Suppressor macrophage (primary cell): ENCODE results near the gene SPAG17.

Experiments
- DNase-seq, 4 experiments: peaks; one replicate each; pipeline ENCODE4 v3.0.0-alpha.2; 2020 to 2022

Gene SPAG17

DNA sequence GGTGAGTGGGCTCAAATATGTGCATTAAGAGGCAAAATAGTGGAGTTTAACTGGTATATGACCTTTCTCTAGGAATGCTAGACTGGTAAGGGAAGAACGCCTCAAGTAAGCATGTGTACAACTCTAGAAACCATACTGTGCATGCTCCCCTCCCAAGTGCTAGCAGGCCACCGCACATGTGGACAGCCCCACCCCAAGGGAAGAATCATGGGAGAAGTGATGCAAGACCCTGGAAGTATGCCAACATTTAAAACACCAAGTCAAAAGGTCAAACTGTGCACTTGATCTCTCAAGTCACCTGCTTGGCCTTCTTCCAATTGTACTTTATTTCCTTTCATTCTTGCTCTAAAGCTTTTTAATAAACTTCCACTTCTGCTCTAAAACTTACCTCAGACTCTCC is 135.0 kb downstream of the SPAG17 start:
- DNase-seq: peak in 2 of 4 experiments; percentile 8 to 12

DNA sequence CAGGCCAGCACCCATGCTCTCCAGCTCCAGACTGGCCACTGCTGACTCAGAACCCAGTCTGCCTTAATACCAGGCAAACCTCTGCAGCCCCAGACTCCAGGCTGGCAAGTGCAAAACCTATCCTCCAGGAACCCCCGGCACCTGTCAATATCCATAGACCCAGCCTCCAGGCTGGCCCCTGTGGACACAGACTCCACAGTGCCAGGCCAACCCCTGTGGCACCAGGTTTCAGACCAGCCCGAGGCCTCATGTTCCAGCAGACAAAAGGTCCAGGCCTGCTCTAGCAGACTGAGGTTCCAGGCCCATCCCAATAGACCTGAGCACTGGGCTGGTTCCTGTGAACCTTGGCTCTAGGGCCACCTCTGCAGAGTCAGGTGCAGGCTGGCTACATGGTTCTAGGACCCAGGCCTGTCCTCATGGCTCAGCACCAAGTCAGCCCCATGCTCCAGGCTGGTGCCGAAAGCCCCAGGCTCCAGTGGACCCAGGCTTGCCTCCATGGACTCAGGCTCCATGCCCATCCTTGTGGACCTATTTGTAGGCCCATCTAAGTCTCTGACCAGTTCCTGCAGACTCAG is 137.3 kb downstream of the SPAG17 start:
- DNase-seq: no peak

DNA sequence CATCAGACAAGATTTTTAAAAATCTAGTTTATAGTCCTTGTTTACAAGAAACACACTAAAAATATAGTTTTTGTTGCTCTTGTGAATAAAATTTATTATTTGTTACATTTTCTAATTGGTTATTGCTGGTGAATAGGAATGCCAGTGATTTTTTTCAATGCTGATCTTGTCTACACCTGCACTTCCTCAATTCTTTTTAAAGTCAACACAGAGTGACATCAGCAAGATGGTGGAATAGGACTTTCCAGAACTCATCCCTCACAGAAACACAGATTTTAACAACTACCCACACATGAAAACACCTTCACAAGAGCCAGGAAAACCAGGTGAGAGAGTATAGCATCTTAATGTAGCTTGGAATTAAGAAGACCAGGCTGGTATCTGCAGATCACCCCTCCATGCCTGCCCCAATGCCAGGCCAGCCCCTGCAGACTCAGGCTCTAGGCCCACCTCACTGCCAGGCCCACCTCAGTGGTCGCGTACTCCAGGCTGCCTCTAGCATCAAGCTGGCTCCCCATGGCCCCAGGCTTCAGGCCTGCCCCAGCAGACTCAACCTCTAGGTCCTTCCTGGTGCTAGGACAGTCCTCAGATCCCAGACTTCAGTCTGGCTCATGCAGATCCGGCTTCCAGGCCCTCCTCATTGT is 137.9 kb downstream of the SPAG17 start:
- peak in 1 of 4 experiments; percentile 3 for DNase-seq

DNA sequence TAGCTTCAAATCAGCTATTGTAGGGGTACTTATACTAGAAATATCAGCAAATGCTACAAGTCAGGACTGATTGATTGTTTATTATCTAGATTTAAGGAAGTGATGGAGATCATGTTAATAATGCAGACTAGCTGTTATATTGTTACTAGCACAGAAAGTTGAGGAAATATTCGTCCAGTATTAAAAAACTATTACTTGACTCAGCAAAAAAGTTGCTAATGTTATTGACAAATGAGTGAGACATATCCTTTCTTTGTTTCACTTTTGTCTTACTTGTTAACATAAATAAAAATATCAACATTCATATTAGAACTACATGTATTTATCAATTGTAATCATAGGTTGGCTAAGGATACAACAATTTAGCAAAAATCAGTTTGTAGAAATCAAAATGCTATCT is 141.4 kb downstream of the SPAG17 start:
- DNase-seq: no peak

DNA sequence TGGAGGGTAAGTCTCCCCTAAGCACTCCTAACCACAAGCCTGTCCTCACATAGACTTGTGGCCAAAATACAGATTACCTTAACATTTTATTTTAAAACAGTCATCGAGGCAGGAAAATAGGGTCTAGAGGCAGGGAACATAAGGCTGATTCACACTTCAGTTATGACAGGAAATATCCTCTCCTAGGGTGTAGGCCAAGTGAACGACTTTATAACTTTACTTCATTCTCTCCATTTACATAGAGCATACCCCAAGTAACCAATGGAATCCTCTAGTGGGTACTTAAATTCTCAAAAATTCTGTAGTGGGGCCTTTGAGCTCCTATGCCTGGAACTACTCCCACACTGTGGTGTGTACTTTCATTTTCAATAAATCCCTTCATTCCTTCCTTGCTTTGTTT is 142.5 kb downstream of the SPAG17 start:
- no peak for DNase-seq

GRCh38 chr1:118039170-118039569 is 145.9 kb downstream of the SPAG17 start:
- DNase-seq: peak; percentile 35 to 78 (median 54)

DNA sequence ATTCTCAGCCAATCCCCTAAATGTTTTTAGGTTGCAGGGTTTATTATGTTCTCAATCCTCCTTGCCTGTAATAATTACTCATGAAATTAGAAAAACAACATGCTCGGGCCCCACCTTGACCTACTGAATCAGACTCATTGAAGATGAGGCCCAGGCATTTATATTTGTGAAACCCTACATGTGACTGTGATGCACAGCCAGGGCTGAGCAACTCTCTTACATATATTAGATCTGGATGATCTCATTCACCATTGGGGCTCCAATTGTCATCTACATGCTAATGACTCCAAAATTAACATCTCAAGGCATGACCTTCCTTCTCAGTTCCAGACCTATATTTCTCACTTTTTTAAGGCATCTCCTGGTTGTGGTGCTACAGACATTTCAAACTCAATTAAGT is 152.1 kb downstream of the SPAG17 start:
- peak in 2 of 4 experiments; percentile 5 to 36 for DNase-seq

DNA sequence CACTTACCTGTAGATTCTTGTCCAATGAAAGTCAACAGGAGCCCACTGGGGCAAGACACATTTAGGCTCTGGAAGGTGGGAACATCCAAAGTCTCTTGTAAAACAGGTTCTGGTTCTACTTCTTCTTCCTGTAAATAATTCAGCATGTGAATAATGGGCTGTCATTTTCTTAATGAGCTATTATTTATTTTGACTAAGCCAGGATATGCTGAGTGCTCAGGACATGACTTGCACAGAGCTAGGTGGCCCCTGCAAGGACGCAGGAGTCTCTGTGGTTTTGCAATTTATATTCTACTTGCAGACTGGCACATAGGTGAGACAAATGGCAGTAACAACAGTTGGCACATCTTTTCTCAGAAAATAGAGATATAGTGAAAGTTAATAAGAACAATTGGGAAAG is 156.8 kb downstream of the SPAG17 start:
- DNase-seq: no peak

DNA sequence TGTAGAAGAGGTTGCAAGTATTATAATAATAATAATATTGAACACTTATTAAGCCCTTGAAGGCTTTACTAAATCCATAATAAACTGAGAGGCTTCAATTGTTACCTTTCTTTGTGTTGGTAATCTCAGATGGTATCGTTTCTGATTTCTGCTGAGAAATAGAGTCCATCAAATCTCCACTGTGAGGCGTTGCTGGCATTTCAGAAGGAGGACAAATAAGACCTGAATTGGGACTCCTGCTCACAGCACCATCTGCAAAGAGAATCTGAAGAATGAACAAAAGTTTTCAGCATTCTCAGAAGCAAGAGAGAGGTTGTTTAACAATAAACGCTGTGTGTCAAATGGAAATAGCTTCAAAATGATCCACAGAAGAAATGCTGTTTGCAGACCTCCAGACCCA is 161.8 kb downstream of the SPAG17 start:
- DNase-seq: no peak

- DNase-seq: peak; percentile 4 to 26 (median 26)
Measured at GRCh38 chr1:118021668-118022067, 163.4 kb downstream of the SPAG17 start.

DNA sequence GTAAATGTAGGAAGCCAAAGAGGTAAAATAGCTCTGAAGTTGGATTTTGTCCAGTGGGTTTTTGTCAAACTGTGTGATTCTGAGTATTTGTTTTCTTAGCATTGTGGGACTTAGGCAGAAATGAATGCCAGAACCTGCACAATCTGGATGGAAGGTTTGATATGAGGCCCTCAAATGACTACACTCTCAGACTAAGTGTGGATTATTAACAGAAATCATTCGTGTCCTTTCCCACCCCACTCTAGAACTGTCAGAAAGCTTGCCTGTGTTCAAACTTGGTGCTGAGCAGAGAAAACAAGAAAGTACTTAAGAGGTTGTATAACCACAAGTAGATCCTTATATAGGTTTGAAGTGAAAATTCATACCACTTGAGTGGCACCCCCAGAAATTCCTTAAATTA is 167.0 kb downstream of the SPAG17 start:
- no peak for DNase-seq

- DNase-seq: no peak
Measured at GRCh38 chr1:118013938-118014337, 171.1 kb downstream of the SPAG17 start.

DNA sequence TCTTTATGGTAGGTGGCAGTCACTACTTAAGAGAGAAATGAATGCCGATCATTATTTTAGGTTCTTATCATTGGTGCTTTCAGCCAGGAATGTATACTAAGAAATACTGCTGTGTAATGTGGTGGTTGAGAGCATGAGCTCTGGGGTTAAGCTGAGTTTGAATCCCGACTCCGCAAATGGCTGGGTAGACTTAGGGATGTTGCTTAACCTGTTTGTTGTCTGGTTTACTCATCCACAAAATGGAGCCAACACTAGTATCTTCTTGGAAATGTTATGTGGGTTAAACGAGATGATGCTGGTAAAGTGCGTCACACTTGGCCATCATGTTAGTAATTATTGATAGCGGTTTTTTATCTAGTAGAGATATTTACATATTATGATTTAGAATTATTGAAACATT is 171.7 kb downstream of the SPAG17 start:
- no peak for DNase-seq

DNA sequence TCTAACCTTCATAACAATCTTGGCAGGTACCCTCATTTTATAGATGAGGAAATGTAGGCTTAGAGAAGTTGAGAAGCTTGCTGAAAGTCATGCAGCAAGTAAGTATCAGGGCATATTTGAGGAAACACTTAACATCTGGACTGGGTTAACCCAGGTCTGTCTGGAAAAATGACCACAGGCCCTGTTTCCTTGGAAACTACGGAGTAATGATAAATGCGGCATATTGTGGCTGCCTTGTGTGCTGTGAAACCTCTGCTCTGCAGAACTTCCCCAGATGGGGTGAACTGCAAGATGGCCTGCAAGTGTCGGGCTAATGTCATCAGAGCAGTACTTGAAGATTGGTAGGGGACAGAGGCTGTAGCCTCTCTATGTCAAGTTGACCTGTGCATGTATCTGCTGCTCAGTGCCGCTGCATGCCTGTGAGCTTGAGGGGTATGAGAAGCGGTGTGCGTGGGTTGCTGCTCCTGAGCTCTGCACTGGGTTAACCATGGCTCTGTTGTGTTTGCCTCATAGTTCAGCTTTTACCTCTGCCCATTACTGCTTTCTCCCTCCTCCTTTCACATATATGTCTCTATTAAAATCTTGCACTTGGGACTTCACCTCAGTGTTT is 172.4 kb downstream of the SPAG17 start:
- no peak for DNase-seq

DNA sequence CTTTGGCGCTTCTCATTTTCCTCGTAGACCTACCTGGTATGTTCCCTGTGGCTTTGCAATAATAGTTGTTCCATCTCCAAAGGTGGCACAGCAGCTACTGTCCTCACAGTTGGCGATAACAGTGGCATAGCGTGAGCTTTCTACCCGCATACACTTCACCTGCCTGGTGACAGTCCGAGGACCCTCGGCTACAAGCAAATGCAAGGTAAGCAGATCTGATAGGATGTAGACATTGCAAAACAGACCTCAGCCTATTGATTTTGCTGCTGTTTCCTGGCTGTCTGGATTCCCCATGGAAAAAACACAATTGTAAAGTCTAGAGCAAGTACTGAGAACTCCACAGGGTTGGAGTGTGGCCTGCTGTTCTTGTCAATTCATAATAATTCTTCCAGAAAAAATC is 177.0 kb downstream of the SPAG17 start:
- DNase-seq: no peak

DNA sequence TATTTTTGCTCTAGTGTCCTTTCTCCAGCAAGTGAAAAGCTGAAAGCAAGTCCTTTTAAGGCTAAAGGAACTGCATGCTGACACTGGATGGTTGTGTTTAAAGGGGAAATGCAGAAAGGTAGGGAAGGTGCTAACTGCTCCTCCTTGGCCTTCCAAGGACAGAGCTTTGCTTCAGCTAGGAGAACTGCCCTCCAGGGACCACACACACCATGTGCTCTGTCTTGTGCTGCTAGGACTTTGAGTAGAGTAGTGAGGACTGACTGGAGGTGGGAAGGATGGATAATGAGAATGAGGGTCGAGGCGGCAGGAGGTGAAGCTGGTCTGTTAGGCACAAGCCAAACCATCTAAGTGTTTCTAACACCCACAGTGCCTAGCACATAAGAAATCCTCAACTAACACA is 177.6 kb downstream of the SPAG17 start:
- DNase-seq: no peak

DNA sequence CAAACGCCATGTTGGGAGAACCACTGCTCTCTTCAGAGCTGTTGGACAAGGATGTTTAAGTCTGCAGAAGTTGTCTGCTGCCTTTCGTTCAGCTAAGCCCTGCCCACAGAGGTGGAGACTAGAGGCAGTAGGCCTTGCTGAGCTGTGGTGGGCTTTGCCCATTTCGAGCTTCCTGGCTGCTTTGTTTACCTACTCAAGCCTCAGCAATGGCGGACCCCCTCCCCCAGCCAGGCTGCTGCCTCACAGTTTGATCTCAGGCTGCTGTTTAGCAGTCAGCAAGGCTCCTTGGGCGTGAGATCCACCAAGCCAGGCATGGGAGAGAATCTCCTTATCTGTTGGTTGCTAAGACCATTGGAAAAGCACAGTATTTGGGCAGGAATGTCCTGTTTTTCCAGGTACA is 180.7 kb downstream of the SPAG17 start:
- no peak for DNase-seq

GRCh38 chr1:117985973-117986372 is 199.1 kb downstream of the SPAG17 start:
- DNase-seq: no peak

DNA sequence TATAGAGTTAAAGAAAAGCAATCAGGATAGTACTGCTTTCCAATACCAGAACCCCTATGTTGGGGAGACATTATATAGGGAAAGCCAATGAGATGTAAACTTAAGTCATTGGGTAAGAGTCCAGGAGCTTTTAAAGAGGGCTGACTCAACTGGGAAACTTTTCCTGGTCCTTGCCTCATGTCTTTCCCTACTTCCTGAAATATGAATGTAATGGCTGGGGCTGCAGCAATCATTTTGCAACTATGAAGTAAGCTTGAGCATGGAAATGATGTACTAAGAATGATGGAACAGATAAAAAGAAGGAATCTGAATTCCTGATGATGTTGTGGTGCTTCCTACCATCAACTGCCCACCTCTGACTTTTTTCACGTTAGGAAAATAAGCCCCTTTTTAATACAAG is 199.8 kb downstream of the SPAG17 start:
- DNase-seq: no peak

DNA sequence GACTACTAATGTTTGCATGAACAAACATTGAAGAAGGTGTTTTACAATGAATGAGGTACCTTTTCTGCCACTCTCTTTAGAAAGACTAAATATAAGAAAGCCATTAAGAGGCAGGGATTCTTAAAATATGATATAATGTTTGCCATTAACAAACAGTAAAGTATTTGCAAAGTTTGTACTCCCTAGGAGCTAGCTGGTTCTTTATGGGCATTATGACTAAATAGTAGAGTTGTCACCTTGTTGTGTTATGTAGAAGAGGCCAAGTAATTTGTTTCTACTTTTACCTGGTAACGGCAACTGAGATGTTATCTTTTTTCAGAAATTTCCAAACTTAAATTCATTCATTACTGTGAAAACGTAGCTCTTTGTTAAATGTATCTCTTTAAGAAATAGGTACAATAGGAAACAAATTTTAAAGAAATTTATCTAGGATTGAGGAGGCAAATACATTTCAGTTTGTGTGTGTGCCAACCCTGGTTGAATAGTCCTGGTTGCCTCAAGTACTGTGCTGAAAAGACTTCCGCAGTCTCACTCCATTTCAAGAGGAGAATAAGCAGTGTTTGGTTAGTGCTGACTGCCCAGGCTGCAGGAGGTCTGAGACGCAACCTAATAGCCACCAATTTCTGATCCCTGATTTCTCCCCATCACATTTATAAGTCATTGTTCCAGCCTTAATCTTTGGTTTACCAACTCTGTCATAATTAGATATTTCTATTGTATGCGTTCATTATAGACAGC is 203.4 kb downstream of the SPAG17 start:
- DNase-seq: no peak

- no peak for DNase-seq
Measured at GRCh38 chr1:117976381-117976780, 208.6 kb downstream of the SPAG17 start.

DNA sequence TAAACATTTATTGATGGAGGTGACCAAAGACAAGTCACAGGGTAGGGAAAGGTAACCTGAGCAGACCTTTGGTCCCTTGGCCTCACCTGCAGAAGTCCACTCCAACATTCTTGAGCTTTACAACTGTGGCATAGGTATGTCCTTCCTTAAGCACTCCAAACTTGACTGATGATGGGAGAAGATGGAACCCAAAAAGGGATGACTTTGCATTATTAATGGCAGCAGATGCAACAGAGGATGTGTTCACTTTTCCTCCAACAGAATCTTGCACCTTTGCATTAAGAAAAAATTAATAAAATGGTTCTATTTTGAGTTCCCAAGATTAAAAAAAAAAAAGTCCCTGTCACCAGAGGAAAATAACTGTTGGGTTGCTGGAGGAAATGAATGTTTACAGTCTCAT is 213.3 kb downstream of the SPAG17 start:
- no peak for DNase-seq

DNA sequence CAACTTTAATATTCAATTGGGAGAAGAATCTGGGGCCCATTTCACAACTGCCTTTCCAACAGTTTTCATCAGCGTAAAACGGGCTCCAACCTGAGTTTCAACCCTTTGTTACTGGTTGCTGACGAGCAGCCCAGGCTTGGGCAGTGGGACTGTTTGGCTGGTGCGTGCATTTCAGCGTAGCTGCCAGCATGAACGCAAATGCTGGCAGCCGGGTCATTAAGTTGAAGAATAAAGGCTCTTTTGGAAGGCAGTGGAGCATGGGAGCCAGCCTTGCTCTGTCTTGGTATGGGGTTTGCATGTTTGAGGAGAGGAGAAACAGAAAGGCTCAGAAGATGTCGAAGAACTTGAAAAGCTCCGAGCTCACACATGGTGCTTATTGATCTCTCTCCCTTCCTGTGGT is 214.8 kb downstream of the SPAG17 start:
- no peak for DNase-seq

DNA sequence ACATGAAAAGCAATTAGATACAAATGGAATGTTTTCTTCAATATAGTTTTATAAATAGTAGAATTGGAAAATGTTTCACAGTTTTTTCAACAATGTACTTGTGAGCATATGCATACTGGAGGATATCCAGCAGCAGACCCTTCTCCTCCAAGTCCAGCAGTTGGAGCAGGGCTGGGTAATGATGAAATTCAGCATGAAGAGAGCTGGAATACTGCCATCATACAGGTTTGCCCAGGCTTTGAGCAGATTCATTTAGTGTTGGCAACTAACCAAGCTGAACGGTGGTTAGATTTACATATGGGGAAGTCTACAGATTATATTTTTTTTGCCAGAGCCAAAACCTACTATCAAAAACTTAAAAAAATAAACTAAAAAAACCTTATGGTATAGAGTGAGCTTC is 217.1 kb downstream of the SPAG17 start:
- no peak for DNase-seq
